Measurements from ENCODE around the gene PIGR. TPM values are rescaled to one million over a fixed set of nuclear protein-coding genes. Genes with fewer than 3 reads are reported as not detected.
A peak's percentile ranks its signal among the peaks of the same experiment; 100 is the strongest.

The PIGR gene
- total and polyA plus RNA-seq, 9 of the 15 experiments (the other 6 are each of a cell fraction or from before 2014, with no cell fraction given) = 0.01 to 1.5 (median 0.03) TPM; not detected in 4

DNA sequence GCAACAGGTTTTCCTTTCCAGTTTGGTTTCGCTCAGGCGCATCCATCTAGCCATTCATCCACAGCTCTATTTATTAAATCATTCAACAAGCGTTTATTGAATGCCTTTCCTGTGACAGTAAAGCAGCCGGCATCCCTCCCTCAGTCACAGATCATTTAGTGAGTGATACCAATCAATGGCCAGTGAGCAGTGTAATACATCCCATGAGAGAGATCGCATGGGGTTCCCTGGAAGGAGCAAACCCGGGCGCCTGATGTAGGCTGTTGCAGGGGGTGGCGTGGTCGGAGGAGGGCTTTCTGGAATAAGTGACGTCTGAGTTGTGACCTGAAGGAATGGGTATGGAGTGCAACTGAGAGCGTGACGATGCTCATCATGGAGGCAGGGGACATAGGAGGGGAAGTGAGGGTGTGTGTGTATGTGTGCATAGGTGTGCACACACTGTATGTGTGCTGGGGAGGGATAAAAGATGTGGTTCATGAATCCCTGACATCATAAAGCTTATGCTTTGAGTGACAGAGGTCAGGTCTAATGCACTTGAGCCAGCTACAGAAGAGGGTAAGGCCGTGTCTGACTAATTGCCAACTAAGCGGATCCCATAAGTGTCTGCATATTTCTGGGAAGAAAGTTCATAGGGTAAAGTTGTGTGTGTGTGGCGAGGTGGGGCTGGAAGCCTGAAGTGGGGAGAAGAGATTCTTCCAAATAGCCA, 31.1 kb downstream of the PIGR start:
- H3K79me2 ChIP-seq (ENCODE audit: control insufficient read depth, insufficient read depth, low read length) = no peaks in the 10 kb centered on the region
- H3K4me2 ChIP-seq (ENCODE audit: insufficient read depth, low read length) = no peak overlapping the region
- no peaks in the 10 kb centered on the region for H3K36me3 ChIP-seq (ENCODE audit: control insufficient read depth, insufficient read depth, low read length)
- H3K9me1 ChIP-seq (ENCODE audit: control insufficient read depth, insufficient read depth, low read length) = no peaks in the 10 kb centered on the region
- no peak overlapping the region for H3K9ac ChIP-seq (ENCODE audit: insufficient read depth in 1 of 2, low read depth in 2 of 2, low read length in 2 of 2)
- peaks cover 37 to 47% of the 10 kb centered on the region in 2 experiments for H3K27me3 ChIP-seq (ENCODE audit: control insufficient read depth in 2 of 2, insufficient read depth in 2 of 2, low read length in 2 of 2)
- no peak for DNase-seq (ENCODE audit: extremely low read depth in 1 of 4, low spot score in 3 of 4)
- no peak overlapping the region for H2AFZ ChIP-seq (ENCODE audit: low read depth, low read length)
- 8% methylated on average over 15 of the region's 15 CpGs for WGBS (ENCODE audit: insufficient coverage, low coverage, missing lambda C conversion rate)
- intact Hi-C loops (cut with micrococcal nuclease) = no loop called here
- H3K4me1 ChIP-seq (replicated peaks in 1 of 2; ENCODE audit: control insufficient read depth in 2 of 2, insufficient read depth in 2 of 2, low read length in 2 of 2) = no peaks in the 10 kb centered on the region
- H3K4me3 ChIP-seq = no peak overlapping the region
- no peak overlapping the region for H3K27ac ChIP-seq (ENCODE audit: extremely low read depth, low read depth, low read length)
- no TSS peak for BruUV-seq (replicated peaks)
- no peaks in the 10 kb centered on the region for H3K9me3 ChIP-seq (replicated peaks; ENCODE audit: control insufficient read depth, insufficient read depth, low read depth, low read length)
- POLR2A ChIA-PET = interaction anchor here (0.6 kb wide), 2 partner anchors 15 to 321 kb away, joined by 3 read pairs; no protein-coding TSS in a partner anchor
- 0 out of 2 replicates have a peak, but pooled peaks cover 3% of the 10 kb centered on the region for H4K20me1 ChIP-seq (replicated peaks; ENCODE audit: control insufficient read depth, insufficient read depth, low read length)
- CTCF ChIA-PET (ENCODE audit: low intra/inter-chr PET ratio) = interaction anchor here (1.1 kb wide), 1 partner anchor 307 kb away, joined by 3 read pairs; no protein-coding TSS in a partner anchor
- TF ChIP-seq, protein P1, sequence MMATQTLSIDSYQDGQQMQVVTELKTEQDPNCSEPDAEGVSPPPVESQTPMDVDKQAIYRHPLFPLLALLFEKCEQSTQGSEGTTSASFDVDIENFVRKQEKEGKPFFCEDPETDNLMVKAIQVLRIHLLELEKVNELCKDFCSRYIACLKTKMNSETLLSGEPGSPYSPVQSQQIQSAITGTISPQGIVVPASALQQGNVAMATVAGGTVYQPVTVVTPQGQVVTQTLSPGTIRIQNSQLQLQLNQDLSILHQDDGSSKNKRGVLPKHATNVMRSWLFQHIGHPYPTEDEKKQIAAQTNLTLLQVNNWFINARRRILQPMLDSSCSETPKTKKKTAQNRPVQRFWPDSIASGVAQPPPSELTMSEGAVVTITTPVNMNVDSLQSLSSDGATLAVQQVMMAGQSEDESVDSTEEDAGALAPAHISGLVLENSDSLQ (IDR thresholded peaks at IDR 0.05) = peak; percentile 51; the same call in 1 of the 2 replicates
- no peak for TF ChIP-seq USF1 (CRISPR knock-in tag; IDR thresholded peaks at IDR 0.05)
- FAIRE-seq = no peak
- ATAC-seq = no peak
- in situ Hi-C loops (cut with MboI) = loop anchor here (25.0 kb wide), 1 partner anchor 303 kb away; the partner anchor contains the start of gene EIF2D
